H1 (cell line): ENCODE measurements around the gene TBC1D10A. TPM values are rescaled to one million over a fixed set of nuclear protein-coding genes. Genes with fewer than 3 reads are reported as not detected.

ENCODE experiments used
- CTCF ChIA-PET: fragments of 300-600 bp; sonication (Branson Sonifier 250); formaldehyde crosslinking; loops from one replicate; lab custom pipeline; 2021; ENCODE audit not compliant: partially characterized antibody; lab: Charles Lee
- POLR2A ChIA-PET: fragments of 300-600 bp; sonication (Branson Sonifier 250); formaldehyde crosslinking; loops from one replicate; lab custom pipeline; 2021; ENCODE audit warnings: inconsistent platforms; ENCODE audit not compliant: partially characterized antibody; lab: Charles Lee
- DNase-seq, 2 experiments: peaks; one replicate each; pipeline versions ENCODE4 v3.0.0 to v3.0.0-alpha.2; 2010 to 2022; ENCODE audit warnings: low spot score in 2 of 2, low read depth in 1 of 2, mixed read lengths in 1 of 2
- FAIRE-seq: peaks from 2 replicates; lab custom pipeline; 2011; peaks lifted over from hg19 to GRCh38; lab: Jason Lieb, UNC
- H2AFZ ChIP-seq: 2 replicates; pipeline ENCODE4 v1.8.1; 2012; ENCODE audit warnings: low read length, inconsistent platforms
- H2AK5ac ChIP-seq: 2 replicates; pipeline ENCODE4 v1.6.1; 2013; ENCODE audit warnings: low read depth, low read length
- H2BK120ac ChIP-seq: replicated peaks from 2 replicates; pipeline ENCODE3; 2013; ENCODE audit warnings: low read depth, low read length, inconsistent platforms
- H2BK12ac ChIP-seq: 2 replicates; pipeline ENCODE4 v1.6.1; 2013; ENCODE audit warnings: low read depth, low read length
- H2BK15ac ChIP-seq: 2 replicates; pipeline ENCODE4 v1.6.1; 2013; ENCODE audit warnings: low read length
- H2BK20ac ChIP-seq: 2 replicates; pipeline ENCODE4 v1.6.1; 2013; ENCODE audit warnings: low read length
- H2BK5ac ChIP-seq: 2 replicates; pipeline ENCODE4 v1.6.1; 2013; ENCODE audit warnings: low read depth, low read length
- H3K14ac ChIP-seq: 2 replicates; pipeline ENCODE4 v1.6.1; 2013; ENCODE audit warnings: inconsistent platforms; ENCODE audit not compliant: insufficient read length
- H3K18ac ChIP-seq: 2 replicates; pipeline ENCODE4 v1.6.1; 2013; ENCODE audit warnings: low read length; ENCODE audit errors: extremely low read depth
- H3K23ac ChIP-seq: 2 replicates; pipeline ENCODE4 v1.6.1; 2013; ENCODE audit warnings: inconsistent platforms; ENCODE audit not compliant: insufficient read length
- H3K23me2 ChIP-seq: 2 replicates; pipeline ENCODE4 v1.6.1; 2013; ENCODE audit warnings: low read depth, low read length
- H3K27ac ChIP-seq: 2 replicates; pipeline ENCODE4 v1.6.1; 2011; ENCODE audit warnings: low read depth, low read length, inconsistent platforms
- H3K27me3 ChIP-seq, 4 experiments: replicated peaks in 1 of 4; 1 replicate in 1 of 4; 2 replicates in 3 of 4; pipeline versions ENCODE4 v1.6.1 to v1.8.1; 2011 to 2013; ENCODE audit warnings: low read length in 3 of 4, mild to moderate bottlenecking in 3 of 4, inconsistent platforms in 2 of 4, mixed read lengths in 2 of 4, moderate library complexity in 1 of 4; ENCODE audit not compliant: control insufficient read depth in 3 of 4, insufficient read depth in 3 of 4; ENCODE audit errors: extremely low read depth in 1 of 4
- H3K36me3 ChIP-seq, 4 experiments: 2 replicates each; pipeline versions ENCODE4 v1.6.1 to v1.8.1; 2011 to 2013; ENCODE audit warnings: mild to moderate bottlenecking in 4 of 4, low read length in 3 of 4, moderate library complexity in 2 of 4, control low read depth in 1 of 4, inconsistent platforms in 1 of 4; ENCODE audit not compliant: insufficient read depth in 4 of 4, control insufficient read depth in 2 of 4
- H3K4ac ChIP-seq: replicated peaks from 2 replicates; pipeline ENCODE3; 2013; ENCODE audit warnings: low read length, low read depth, mixed read lengths, inconsistent platforms; ENCODE audit not compliant: insufficient read length
- H3K4me1 ChIP-seq, 4 experiments: replicated peaks in 1 of 4; 1 replicate in 1 of 4; 2 replicates in 3 of 4; pipeline versions ENCODE4 v1.6.1 to v1.8.1; 2011 to 2013; ENCODE audit warnings: low read length in 3 of 4, inconsistent platforms in 2 of 4, mixed read lengths in 1 of 4; ENCODE audit not compliant: insufficient read depth in 4 of 4, control insufficient read depth in 3 of 4
- H3K4me2 ChIP-seq, 2 experiments: 2 replicates each; pipeline versions ENCODE4 v1.6.1 to v1.8.1; 2011 to 2013; ENCODE audit warnings: low read depth in 2 of 2, low read length in 2 of 2, control low read depth in 1 of 2, inconsistent platforms in 1 of 2, mild to moderate bottlenecking in 1 of 2; ENCODE audit not compliant: insufficient read depth in 1 of 2
- H3K4me3 ChIP-seq, 4 experiments: fragments of 200-600, 300-600 bp in 1 of 4; sonication (generic), shearing (Covaris generic), sonication (Bioruptor Twin) in 1 of 4; 2 replicates each; pipeline versions ENCODE4 v1.5.1 to v1.8.1; 2011 to 2016; ENCODE audit warnings: low read length in 4 of 4, low read depth in 3 of 4, control low read depth in 2 of 4, inconsistent platforms in 2 of 4, mild to moderate bottlenecking in 2 of 4, mixed read lengths in 1 of 4, moderate library complexity in 1 of 4; ENCODE audit not compliant: insufficient read depth in 2 of 4; ENCODE audit errors: extremely low read depth in 1 of 4
- H3K56ac ChIP-seq: replicated peaks from 2 replicates; pipeline ENCODE3; 2013; ENCODE audit warnings: low read depth, mild to moderate bottlenecking, mixed read lengths, low read length, inconsistent platforms; ENCODE audit not compliant: insufficient read length
- H3K79me1 ChIP-seq: 2 replicates; pipeline ENCODE4 v1.6.1; 2013; ENCODE audit warnings: low read depth, low read length, control low read depth
- H3K79me2 ChIP-seq, 2 experiments: 2 replicates each; pipeline versions ENCODE4 v1.6.1 to v1.8.1; 2012 to 2013; ENCODE audit warnings: low read length in 2 of 2, mild to moderate bottlenecking in 2 of 2, inconsistent platforms in 1 of 2; ENCODE audit not compliant: insufficient read depth in 2 of 2, control insufficient read depth in 1 of 2
- H3K9ac ChIP-seq, 4 experiments: replicated peaks in 1 of 4; 1 replicate in 1 of 4; 2 replicates in 3 of 4; pipeline versions ENCODE4 v1.6.1 to v1.8.1; 2011 to 2013; ENCODE audit warnings: low read depth in 3 of 4, low read length in 3 of 4, control low read depth in 2 of 4, mild to moderate bottlenecking in 2 of 4, moderate library complexity in 2 of 4, inconsistent platforms in 1 of 4; ENCODE audit errors: extremely low read depth in 1 of 4
- H3K9me3 ChIP-seq, 2 experiments: 2 replicates each; pipeline versions ENCODE4 v1.6.1 to v1.8.1; 2012 to 2013; ENCODE audit warnings: mild to moderate bottlenecking in 2 of 2, moderate library complexity in 2 of 2, control low read depth in 1 of 2, inconsistent platforms in 1 of 2, low read depth in 1 of 2, low read length in 1 of 2, mixed read lengths in 1 of 2; ENCODE audit not compliant: insufficient read depth in 2 of 2
- H4K20me1 ChIP-seq, 2 experiments: replicated peaks in 1 of 2; 2 replicates each; pipeline versions ENCODE3 to v1.8.1; 2011 to 2013; ENCODE audit warnings: inconsistent platforms in 2 of 2, low read length in 2 of 2, mild to moderate bottlenecking in 1 of 2; ENCODE audit not compliant: insufficient read depth in 2 of 2, control insufficient read depth in 1 of 2
- H4K5ac ChIP-seq: 2 replicates; pipeline ENCODE4 v1.6.1; 2013; ENCODE audit warnings: low read length, low read depth, mixed read lengths, inconsistent platforms; ENCODE audit not compliant: insufficient read length
- H4K8ac ChIP-seq: 2 replicates; pipeline ENCODE4 v1.8.0; 2013; ENCODE audit warnings: mild to moderate bottlenecking, moderate library complexity, low read length, inconsistent platforms; ENCODE audit not compliant: insufficient read depth; ENCODE audit errors: extremely low read depth
- H4K91ac ChIP-seq: replicated peaks from 2 replicates; pipeline ENCODE3; 2013; ENCODE audit warnings: low read length, mixed read lengths, inconsistent platforms; ENCODE audit not compliant: insufficient read length
- CTBP2 ChIP-seq: IDR thresholded peaks from 2 replicates; pipeline ENCODE4 v1.7.0; 2011; ENCODE audit warnings: borderline replicate concordance, mild to moderate bottlenecking, moderate library complexity, mixed read lengths, low read length; ENCODE audit not compliant: insufficient read depth, insufficient read length
- EZH2 ChIP-seq: fragments of 200-600 bp; sonication (generic); IDR thresholded peaks from 2 replicates; pipeline ENCODE4 v1.7.1; 2012; ENCODE audit warnings: low read depth, mild to moderate bottlenecking, moderate library complexity, low read length, inconsistent platforms; ENCODE audit not compliant: severe bottlenecking
- GTF2F1 ChIP-seq: IDR thresholded peaks from 2 replicates; pipeline ENCODE4 v1.6.1; 2012; ENCODE audit warnings: low read depth, low read length, improper control_type of control experiment, borderline replicate concordance
- JUND ChIP-seq: IDR thresholded peaks from 2 replicates; pipeline ENCODE4 v1.6.1; 2011; ENCODE audit warnings: mild to moderate bottlenecking, improper control_type of control experiment, low read length
- KDM1A ChIP-seq: fragments of 200-600, 300-600 bp; sonication (generic); IDR thresholded peaks from 2 replicates; pipeline ENCODE4 v1.7.1; 2016; ENCODE audit warnings: mild to moderate bottlenecking, low read length, borderline replicate concordance
- PHF8 ChIP-seq: fragments of 200-600 bp; sonication (generic); conservative IDR thresholded peaks from 2 replicates; pipeline ENCODE4 v1.7.1; 2012; ENCODE audit warnings: low read depth, mild to moderate bottlenecking, inconsistent platforms, low read length, moderate library complexity
- RAD21 ChIP-seq, 2 experiments: IDR thresholded peaks in 1 of 2; conservative IDR thresholded peaks in 1 of 2; 2 replicates each; pipeline ENCODE4 v1.6.1; 2011; ENCODE audit warnings: low read depth in 2 of 2, low read length in 2 of 2, improper control_type of control experiment in 1 of 2, inconsistent platforms in 1 of 2, mild to moderate bottlenecking in 1 of 2, moderate library complexity in 1 of 2
- RBBP5 ChIP-seq: IDR thresholded peaks from 2 replicates; pipeline ENCODE4 v1.7.1; 2012; ENCODE audit warnings: low read depth, mild to moderate bottlenecking, inconsistent platforms, low read length, moderate library complexity, borderline replicate concordance
- RFX5 ChIP-seq: IDR thresholded peaks from 2 replicates; pipeline ENCODE4 v1.6.1; 2011; ENCODE audit warnings: low read depth, low read length, improper control_type of control experiment, borderline replicate concordance
- SIRT6 ChIP-seq: IDR thresholded peaks from one replicate; pipeline ENCODE4 v1.7.1; 2012; ENCODE audit warnings: low read length, inconsistent platforms
- SP1 ChIP-seq: IDR thresholded peaks from 2 replicates; pipeline ENCODE4 v1.6.1; 2011; ENCODE audit warnings: low read depth, low read length
- SP2 ChIP-seq: IDR thresholded peaks from 2 replicates; pipeline ENCODE4 v1.6.1; 2012; ENCODE audit warnings: mild to moderate bottlenecking, low read length, inconsistent platforms
- TCF12 ChIP-seq: IDR thresholded peaks from 2 replicates; pipeline ENCODE4 v1.6.1; 2011; ENCODE audit warnings: low read depth, mild to moderate bottlenecking, low read length
- ZNF274 ChIP-seq: IDR thresholded peaks from 2 replicates; pipeline ENCODE4 v1.7.0; 2012; ENCODE audit warnings: low read length, borderline replicate concordance; ENCODE audit errors: extremely low read depth
- WGBS, 2 experiments: shearing (Covaris generic) in 1 of 2; methylation state at CpG; one replicate each; pipeline versions ENCODE4 v1.1.6 to v1.1.7; 2013 to 2015; ENCODE audit warnings: low lambda C conversion rate in 2 of 2, mixed read lengths in 2 of 2, inconsistent platforms in 1 of 2, low coverage in 1 of 2, missing lambda C conversion rate in 1 of 2; ENCODE audit not compliant: insufficient replicate concordance in 2 of 2, insufficient coverage in 1 of 2, insufficient read length in 1 of 2; ENCODE audit errors: extremely low coverage in 1 of 2, missing lambda C conversion rate in 1 of 2; 5-methylcytosine and 5-hydroxymethylcytosine counted together
- polyA plus RNA-seq, 7 experiments: library from polyadenylated mRNA; depleted of rRNA in 3 of 7; stranded (reverse) in 5 of 7; unstranded in 2 of 7; fragments of >200 nt in 5 of 7; fragments of 200-250 nt in 2 of 7; gene quantifications; 1 replicate in 5 of 7; 2 replicates in 1 of 7; 4 replicates in 1 of 7; pipeline versions ENCODE4 v1.2.1 to v1.2.3, GENCODE V29; 2011 to 2013; ENCODE audit warnings: missing spikeins in 2 of 7, mixed read lengths in 2 of 7
- total RNA-seq: library from RNA; stranded (reverse); fragmentation: NEBNext Ultra II Directional; extraction: Animal tissue kit (Norgen Biotek cat#: 25700); gene quantifications from 2 replicates; pipeline ENCODE4 v1.2.1, GENCODE V29; 2021

TBC1D10A gene
- total and polyA plus RNA-seq, 2 of the 8 experiments (the other 6 are each of a cell fraction or from before 2014, with no cell fraction given): 5.4 to 7.0 TPM

GRCh38 chr22:30321461-30321860, 5.3 kb downstream of the TBC1D10A start:
- Histone ChIP-seq H3K4me1 (peaks cover 0 to 8% (median 5%) of the 10 kb centered on the region in 4 experiments; a peak in 5 of 7 replicates), H3K56ac (no peak overlapping the region), H2BK12ac (no peak overlapping the region), H2BK120ac (no peak overlapping the region), H3K18ac (no peak overlapping the region), H2BK15ac (no peak overlapping the region), H4K5ac (no peak overlapping the region), H3K23me2 (peaks cover 3% of the 10 kb centered on the region; the same call in 1 of the 2 replicates), H3K79me1 (peaks cover 3% of the 10 kb centered on the region), H3K27me3 (no peaks in the 10 kb centered on the region), H2AFZ (no peak overlapping the region), H4K8ac (no peak overlapping the region), H3K27ac (no peak overlapping the region), H3K79me2 (no peaks in the 10 kb centered on the region), H2BK20ac (no peak overlapping the region), H3K9me3 (no peaks in the 10 kb centered on the region), H3K4me3 (no peak overlapping the region), H3K4ac (no peak overlapping the region), H4K91ac (no peak overlapping the region), H3K4me2 (no peak overlapping the region), H3K23ac (no peak overlapping the region), H4K20me1 (peaks cover 0 to 7% of the 10 kb centered on the region in 2 experiments), H3K9ac (no peak overlapping the region), H2AK5ac (no peak overlapping the region), H3K36me3 (no peaks in the 10 kb centered on the region), H3K14ac (no peak overlapping the region), H2BK5ac (no peak overlapping the region)
- POLR2A ChIA-PET: interaction anchor here (1.2 kb wide), 1 partner anchor 17 kb away, joined by 3 read pairs; no protein-coding TSS in a partner anchor
- WGBS, 2 experiments: 90% methylated on average over 2 of the region's 2 CpGs; no CpG with 5 or more reads in 1 of the 2 experiments
- DNase-seq (no peak), FAIRE-seq (no peak)
- CTCF ChIA-PET: interaction anchor here (0.5 to 20.1 kb wide), 4 partner anchors 11 to 58 kb away, joined by 3 to 203 read pairs (median 4); partner anchors contain the start of gene CASTOR1
- TF ChIP-seq RAD21 (IDR thresholded peaks at IDR 0.05 in 1 of 2, conservative IDR thresholded peaks at IDR 0.05 in 1 of 2; ENCODE audit: low read depth in 2 of 2, low read length in 2 of 2) (no peak), PHF8 (no peak), CTBP2 (no peak), SIRT6 (no peak), ZNF274 (no peak), RBBP5 (no peak), SP1 (no peak), JUND (no peak), SP2 (no peak), TCF12 (no peak), KDM1A (no peak), EZH2 (no peak), GTF2F1 (no peak), RFX5 (no peak)
